CD14-positive monocyte (primary cell): Measurements from ENCODE around the gene COL12A1. TPM values are rescaled to one million over a fixed set of nuclear protein-coding genes. Genes with fewer than 3 reads are reported as not detected.

Experiments
- DNase-seq, 3 donors: peaks; one replicate each; pipeline ENCODE4 v3.0.0-alpha.2; 2011 to 2022
- H2AFZ ChIP-seq: 2 replicates; pipeline ENCODE4 v1.6.0; 2012; ENCODE audit warnings: mild to moderate bottlenecking, low read depth, low read length, inconsistent platforms; ENCODE audit not compliant: insufficient read depth, poor library complexity, severe bottlenecking
- H3K27ac ChIP-seq, 2 donors: 1 replicate in 1 of 2; 2 replicates in 1 of 2; pipeline ENCODE4 v1.5.1; 2012 to 2013; ENCODE audit warnings: low read length in 2 of 2, control low read depth in 1 of 2, inconsistent platforms in 1 of 2, low read depth in 1 of 2, mild to moderate bottlenecking in 1 of 2
- H3K27me3 ChIP-seq, 2 donors: one replicate each; pipeline versions ENCODE4 v1.6.0 to v1.6.1; 2011 to 2013; ENCODE audit warnings: low read length in 2 of 2; ENCODE audit not compliant: control insufficient read depth in 2 of 2, insufficient read depth in 2 of 2
- H3K36me3 ChIP-seq, 2 donors: replicated peaks in 1 of 2; 1 replicate in 1 of 2; 2 replicates in 1 of 2; pipeline versions ENCODE4 v1.5.1 to v1.6.1; 2012 to 2013; ENCODE audit warnings: low read length in 2 of 2, control low read depth in 1 of 2, inconsistent platforms in 1 of 2, mild to moderate bottlenecking in 1 of 2; ENCODE audit not compliant: insufficient read depth in 2 of 2, control insufficient read depth in 1 of 2
- H3K4me1 ChIP-seq, 2 donors: 1 replicate in 1 of 2; 2 replicates in 1 of 2; pipeline versions ENCODE4 v1.5.1 to v1.6.1; 2012 to 2013; ENCODE audit warnings: low read length in 2 of 2, control low read depth in 1 of 2, inconsistent platforms in 1 of 2, mild to moderate bottlenecking in 1 of 2, moderate library complexity in 1 of 2; ENCODE audit not compliant: insufficient read depth in 2 of 2, control insufficient read depth in 1 of 2
- H3K4me2 ChIP-seq: replicated peaks from 2 replicates; pipeline ENCODE3; 2012; ENCODE audit warnings: low read length, moderate library complexity, mild to moderate bottlenecking; ENCODE audit not compliant: poor library complexity, severe bottlenecking; ENCODE audit errors: extremely low read depth
- H3K4me3 ChIP-seq, 3 experiments: fragments of 200-600 bp in 1 of 3; sonication (generic) in 1 of 3; replicated peaks in 1 of 3; 1 replicate in 2 of 3; 2 replicates in 1 of 3; pipeline ENCODE4 v1.5.1; 2011 to 2013; ENCODE audit warnings: low read length in 3 of 3, mild to moderate bottlenecking in 3 of 3, control low read depth in 2 of 3, low read depth in 2 of 3, inconsistent platforms in 1 of 3, moderate library complexity in 1 of 3
- H3K79me2 ChIP-seq: 2 replicates; pipeline ENCODE4 v1.6.0; 2012; ENCODE audit warnings: mild to moderate bottlenecking, control low read depth, inconsistent platforms, low read length, moderate library complexity; ENCODE audit not compliant: insufficient read depth
- H3K9ac ChIP-seq: 2 replicates; pipeline ENCODE4 v1.6.0; 2017; ENCODE audit warnings: low read length, mild to moderate bottlenecking; ENCODE audit not compliant: insufficient read depth, poor library complexity, severe bottlenecking
- H3K9me3 ChIP-seq, 2 donors: replicated peaks in 1 of 2; 1 replicate in 1 of 2; 2 replicates in 1 of 2; pipeline versions ENCODE4 v1.5.1 to v1.6.1; 2012 to 2013; ENCODE audit warnings: low read length in 2 of 2, control low read depth in 1 of 2; ENCODE audit not compliant: control insufficient read depth in 1 of 2, insufficient read depth in 1 of 2
- H4K20me1 ChIP-seq: 2 replicates; pipeline ENCODE4 v1.6.0; 2012; ENCODE audit warnings: mild to moderate bottlenecking, low read length, control low read depth, moderate library complexity; ENCODE audit not compliant: insufficient read depth
- H3K27ac Mint-ChIP-seq, 7 donors: one replicate each; pipeline ENCODE4 v1.8.0; 2020; ENCODE audit warnings: mild to moderate bottlenecking in 7 of 7, mixed read lengths in 7 of 7, moderate library complexity in 6 of 7, inconsistent platforms in 2 of 7
- H3K27me3 Mint-ChIP-seq, 3 donors: one replicate each; pipeline ENCODE4 v1.8.0; 2021 to 2022; ENCODE audit warnings: low read depth in 3 of 3, mild to moderate bottlenecking in 3 of 3, mixed read lengths in 3 of 3, moderate library complexity in 3 of 3, inconsistent platforms in 1 of 3
- H3K36me3 Mint-ChIP-seq, 2 donors: one replicate each; pipeline ENCODE4 v1.8.0; 2020; ENCODE audit warnings: mixed read lengths in 2 of 2, inconsistent platforms in 1 of 2, mild to moderate bottlenecking in 1 of 2
- H3K4me1 Mint-ChIP-seq: one replicate; pipeline ENCODE4 v1.8.0; 2020; ENCODE audit warnings: mild to moderate bottlenecking, mixed read lengths
- H3K4me3 Mint-ChIP-seq, 2 donors: one replicate each; pipeline ENCODE4 v1.8.0; 2020; ENCODE audit warnings: mild to moderate bottlenecking in 2 of 2, mixed read lengths in 2 of 2, moderate library complexity in 1 of 2
- H3K9me3 Mint-ChIP-seq, 7 donors: one replicate each; pipeline ENCODE4 v1.8.0; 2020 to 2022; ENCODE audit warnings: mixed read lengths in 7 of 7, mild to moderate bottlenecking in 6 of 7, moderate library complexity in 6 of 7, inconsistent platforms in 2 of 7
- WGBS: methylation state at CpG from one replicate; pipeline ENCODE4 v1.1.5; 2013; ENCODE audit warnings: missing lambda C conversion rate; ENCODE audit not compliant: insufficient coverage; 5-methylcytosine and 5-hydroxymethylcytosine counted together
- intact Hi-C, 2 donors: fragments of 100-400 bp; cut with micrococcal nuclease; formaldehyde crosslinking; loops; one replicate each; pipeline versions ENCODE4 v1.15.0 to v1.15.1; 2023
- polyA plus RNA-seq, 3 donors: library from polyadenylated mRNA; depleted of rRNA in 1 of 3; unstranded in 2 of 3; stranded (reverse) in 1 of 3; fragments of 300-500 nt in 2 of 3; fragments of >200 nt in 1 of 3; fragmentation: Illumina TruSeq in 2 of 3; gene quantifications; 1 replicate in 2 of 3; 2 replicates in 1 of 3; pipeline ENCODE4 v1.2.3, GENCODE V29; 2012 to 2021
- TF ChIP-seq, protein P1 (sequence below): fragments of 200-600 bp; IDR thresholded peaks from one replicate; pipeline ENCODE4 v1.8.0; 2022; ENCODE audit warnings: antibody characterized with exemption, mild to moderate bottlenecking

Gene COL12A1
- polyA plus RNA-seq, 3 donors = not detected

GRCh38 chr6:75204217-75204958 is 1.5 kb downstream of the COL12A1 start:
- intact Hi-C loops = no loop called here
- DNase-seq = no peak
- no peaks in the 10 kb centered on the region for H3K36me3 ChIP-seq
- Mint-ChIP-seq H3K36me3 (peaks cover 0 to 18% of the 10 kb centered on the region in 2 donors), H3K27me3 (peaks cover 88 to 93% (median 91%) of the 10 kb centered on the region in 3 donors), H3K4me1 (peaks cover 56% of the 10 kb centered on the region), H3K4me3 (peak overlapping the region in 1 of 2 donors; percentile 87), H3K9me3 (peaks cover 0 to 27% (median 17%) of the 10 kb centered on the region in 7 donors), H3K27ac (no peak overlapping the region)
- H3K9ac ChIP-seq = no peak overlapping the region
- H3K4me2 ChIP-seq = no peak overlapping the region
- H3K4me3 ChIP-seq = no peak overlapping the region
- H3K27me3 ChIP-seq = peaks cover 79 to 97% of the 10 kb centered on the region in 2 donors
- H2AFZ ChIP-seq = no peak overlapping the region
- no peak overlapping the region for H3K27ac ChIP-seq
- H3K9me3 ChIP-seq = peaks cover 0 to 44% of the 10 kb centered on the region in 2 donors
- H3K4me1 ChIP-seq = peaks cover 32 to 44% of the 10 kb centered on the region in 2 donors
- no peaks in the 10 kb centered on the region for H3K79me2 ChIP-seq
- TF ChIP-seq, protein P1, sequence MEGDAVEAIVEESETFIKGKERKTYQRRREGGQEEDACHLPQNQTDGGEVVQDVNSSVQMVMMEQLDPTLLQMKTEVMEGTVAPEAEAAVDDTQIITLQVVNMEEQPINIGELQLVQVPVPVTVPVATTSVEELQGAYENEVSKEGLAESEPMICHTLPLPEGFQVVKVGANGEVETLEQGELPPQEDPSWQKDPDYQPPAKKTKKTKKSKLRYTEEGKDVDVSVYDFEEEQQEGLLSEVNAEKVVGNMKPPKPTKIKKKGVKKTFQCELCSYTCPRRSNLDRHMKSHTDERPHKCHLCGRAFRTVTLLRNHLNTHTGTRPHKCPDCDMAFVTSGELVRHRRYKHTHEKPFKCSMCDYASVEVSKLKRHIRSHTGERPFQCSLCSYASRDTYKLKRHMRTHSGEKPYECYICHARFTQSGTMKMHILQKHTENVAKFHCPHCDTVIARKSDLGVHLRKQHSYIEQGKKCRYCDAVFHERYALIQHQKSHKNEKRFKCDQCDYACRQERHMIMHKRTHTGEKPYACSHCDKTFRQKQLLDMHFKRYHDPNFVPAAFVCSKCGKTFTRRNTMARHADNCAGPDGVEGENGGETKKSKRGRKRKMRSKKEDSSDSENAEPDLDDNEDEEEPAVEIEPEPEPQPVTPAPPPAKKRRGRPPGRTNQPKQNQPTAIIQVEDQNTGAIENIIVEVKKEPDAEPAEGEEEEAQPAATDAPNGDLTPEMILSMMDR = peak; percentile 36
- H4K20me1 ChIP-seq = no peaks in the 10 kb centered on the region
- WGBS = 3% methylated on average over 28 of the region's 35 CpGs

- DNase-seq = no peak
- Histone ChIP-seq H3K79me2 (no peaks in the 10 kb centered on the region), H3K36me3 (no peaks in the 10 kb centered on the region), H3K4me3 (no peak overlapping the region), H3K4me1 (peaks cover 31 to 42% of the 10 kb centered on the region in 2 donors), H3K9me3 (peaks cover 0 to 44% of the 10 kb centered on the region in 2 donors), H3K27ac (no peak overlapping the region), H3K9ac (no peak overlapping the region), H3K27me3 (peaks cover 79 to 98% of the 10 kb centered on the region in 2 donors), H3K4me2 (no peak overlapping the region), H4K20me1 (no peaks in the 10 kb centered on the region), H2AFZ (no peak overlapping the region)
- Mint-ChIP-seq H3K36me3 (peaks cover 0 to 16% of the 10 kb centered on the region in 2 donors), H3K27ac (no peak overlapping the region), H3K4me3 (peak overlapping the region in 1 of 2 donors; percentile 87), H3K27me3 (peaks cover 84 to 89% (median 84%) of the 10 kb centered on the region in 3 donors), H3K9me3 (peaks cover 0 to 27% (median 17%) of the 10 kb centered on the region in 7 donors), H3K4me1 (peaks cover 52% of the 10 kb centered on the region)
- TF ChIP-seq, protein P1 = no peak
- WGBS = 73% methylated on average over 4 of the region's 5 CpGs
- intact Hi-C loops = no loop called here
Measured at GRCh38 chr6:75203721-75204120, 2.1 kb downstream of the COL12A1 start.
